SK-N-SH (cell line): Measurements from ENCODE around the gene DEPDC4. TPM values are rescaled to one million over a fixed set of nuclear protein-coding genes. Genes with fewer than 3 reads are reported as not detected.
"Not testable (repeated sequence)": the region's sequence is repeated elsewhere in the genome, so short reads cannot be mapped to it uniquely, and the experiment has no call there.

ENCODE experiments used
- CTCF ChIA-PET: fragments of 300-600, 350-600 bp; formaldehyde crosslinking; extraction: SDS; loops from one replicate; lab custom pipeline; 2021; lab: Yijun Ruan, JAX
- POLR2A ChIA-PET: fragments of 350-600 bp; sonication (Branson Sonifier 250); formaldehyde crosslinking; extraction: SDS; loops from one replicate; lab custom pipeline; 2020; ENCODE audit warnings: antibody characterized with exemption, inconsistent platforms; lab: Yijun Ruan, JAX
- DNase-seq: peaks from one replicate; pipeline ENCODE4 v3.0.0; 2012
- H2AFZ ChIP-seq: fragments of 200-600 bp; sonication (generic); 2 replicates; pipeline ENCODE4 v1.8.1; 2016; ENCODE audit warnings: antibody characterized with exemption, mild to moderate bottlenecking, low read depth
- H3F3A ChIP-seq: fragments of 200-600 bp; sonication (generic); replicated peaks from 2 replicates; pipeline ENCODE3; 2016; ENCODE audit warnings: antibody characterized with exemption, mild to moderate bottlenecking; ENCODE audit not compliant: insufficient read depth
- H3K27ac ChIP-seq, 2 experiments: fragments of 200-500 bp in 1 of 2; fragments of 200-600 bp in 1 of 2; sonication (Bioruptor generic) in 1 of 2; sonication (generic), shearing (Covaris generic) in 1 of 2; 2 replicates each; pipeline versions ENCODE4 v1.5.1 to v1.6.1; 2014 to 2016; ENCODE audit warnings: low read depth in 2 of 2, inconsistent platforms in 1 of 2, low read length in 1 of 2, mild to moderate bottlenecking in 1 of 2, mixed read lengths in 1 of 2
- H3K27me3 ChIP-seq: fragments of 200-600 bp; sonication (generic), shearing (Covaris generic); 2 replicates; pipeline ENCODE4 v1.6.1; 2016; ENCODE audit warnings: mixed run types; ENCODE audit not compliant: insufficient read depth
- H3K36me3 ChIP-seq, 2 experiments: fragments of 200-500 bp in 1 of 2; fragments of 200-600 bp in 1 of 2; sonication (Bioruptor generic) in 1 of 2; sonication (generic) in 1 of 2; replicated peaks in 1 of 2; 2 replicates each; pipeline versions ENCODE3 to v1.5.1; 2014 to 2016; ENCODE audit warnings: low read length in 1 of 2, mild to moderate bottlenecking in 1 of 2; ENCODE audit not compliant: insufficient read depth in 2 of 2, control insufficient read depth in 1 of 2
- H3K4me1 ChIP-seq, 2 experiments: fragments of 200-500 bp in 1 of 2; fragments of 200-600 bp in 1 of 2; sonication (Bioruptor generic) in 1 of 2; sonication (generic), shearing (Covaris generic) in 1 of 2; 2 replicates each; pipeline versions ENCODE4 v1.5.1 to v1.6.1; 2014 to 2016; ENCODE audit warnings: low read depth in 1 of 2, low read length in 1 of 2, mixed run types in 1 of 2; ENCODE audit not compliant: insufficient read depth in 2 of 2, control insufficient read depth in 1 of 2
- H3K4me2 ChIP-seq: fragments of 200-600 bp; sonication (generic), shearing (Covaris generic); 2 replicates; pipeline ENCODE4 v1.6.1; 2017; ENCODE audit warnings: mixed run types
- H3K4me3 ChIP-seq, 2 experiments: fragments of 200-500 bp in 1 of 2; fragments of 200-600 bp in 1 of 2; sonication (Bioruptor generic) in 1 of 2; sonication (generic), shearing (Covaris generic) in 1 of 2; 2 replicates each; pipeline versions ENCODE4 v1.5.1 to v1.8.1; 2014 to 2016; ENCODE audit warnings: low read depth in 2 of 2, inconsistent platforms in 1 of 2, low read length in 1 of 2, mild to moderate bottlenecking in 1 of 2, mixed read lengths in 1 of 2, moderate library complexity in 1 of 2
- H3K79me2 ChIP-seq: fragments of 200-600 bp; sonication (generic); 2 replicates; pipeline ENCODE4 v1.8.1; 2017; ENCODE audit warnings: mild to moderate bottlenecking; ENCODE audit not compliant: insufficient read depth
- H3K9ac ChIP-seq: fragments of 200-600 bp; sonication (generic); 2 replicates; pipeline ENCODE4 v1.6.1; 2017; ENCODE audit warnings: mixed run types
- H3K9me2 ChIP-seq: fragments of 200-600 bp; sonication (generic); 2 replicates; pipeline ENCODE4 v1.6.1; 2017; ENCODE audit warnings: mixed run types
- H3K9me3 ChIP-seq: fragments of 200-600 bp; sonication (generic); 2 replicates; pipeline ENCODE4 v1.6.1; 2017; ENCODE audit warnings: mixed run types, mild to moderate bottlenecking, moderate library complexity
- H4K20me1 ChIP-seq: fragments of 200-600 bp; sonication (generic); 2 replicates; pipeline ENCODE4 v1.6.1; 2017; ENCODE audit warnings: mild to moderate bottlenecking, mixed run types; ENCODE audit not compliant: insufficient read depth
- EP300 ChIP-seq, 2 experiments: IDR thresholded peaks; 2 replicates each; pipeline versions ENCODE4 v1.4.0 to v1.6.1; 2012; ENCODE audit warnings: borderline replicate concordance in 1 of 2, low read depth in 1 of 2, low read length in 1 of 2
- EZH2phosphoT487 ChIP-seq: fragments of 200-600 bp; sonication (generic); IDR thresholded peaks from 2 replicates; pipeline ENCODE4 v1.6.1; 2017; ENCODE audit warnings: low read depth, mixed run types, mild to moderate bottlenecking, antibody characterized with exemption, moderate library complexity, borderline replicate concordance
- MXI1 ChIP-seq: IDR thresholded peaks from 2 replicates; pipeline ENCODE4 v1.6.1; 2012; ENCODE audit warnings: mild to moderate bottlenecking, low read depth, low read length, improper control_type of control experiment
- RAD21 ChIP-seq: IDR thresholded peaks from 2 replicates; pipeline ENCODE4 v1.6.1; 2012; ENCODE audit warnings: mild to moderate bottlenecking, low read length
- RFX5 ChIP-seq: IDR thresholded peaks from 2 replicates; pipeline ENCODE4 v1.6.1; 2012; ENCODE audit warnings: mild to moderate bottlenecking, improper control_type of control experiment, low read length
- TAF1 ChIP-seq: IDR thresholded peaks from 2 replicates; pipeline ENCODE4 v1.6.1; 2012; ENCODE audit warnings: low read depth, mild to moderate bottlenecking, low read length, moderate library complexity, borderline replicate concordance
- WGBS: methylation state at CpG from one replicate; pipeline ENCODE4 v1.1.6; 2017; ENCODE audit warnings: low lambda C conversion rate; 5-methylcytosine and 5-hydroxymethylcytosine counted together
- polyA plus RNA-seq, 3 experiments: library from polyadenylated mRNA; depleted of rRNA; stranded (reverse); fragments of >200 nt; gene quantifications; 2 replicates each; pipeline ENCODE4 v1.2.3, GENCODE V29; 2012
- TF ChIP-seq, protein P1 (sequence below): fragments of 150-350 bp; IDR thresholded peaks from 2 replicates; pipeline ENCODE4 v1.6.1; 2016; ENCODE audit warnings: mild to moderate bottlenecking, low read depth, low read length
- TF ChIP-seq, protein P2 (sequence below): fragments of 150-350 bp; IDR thresholded peaks from 2 replicates; pipeline ENCODE4 v1.6.1; 2017; ENCODE audit warnings: antibody characterized with exemption, low read length, low read depth, borderline replicate concordance
- TF ChIP-seq, protein P3 (sequence below): fragments of 200-600 bp; sonication (generic); IDR thresholded peaks from 2 replicates; pipeline ENCODE4 v1.6.1; 2017; ENCODE audit warnings: antibody characterized with exemption, mild to moderate bottlenecking, moderate library complexity

Gene DEPDC4
- polyA plus RNA-seq, 1 of the 3 experiments (the other 2 are of a cell fraction) = 0.76 TPM

DNA sequence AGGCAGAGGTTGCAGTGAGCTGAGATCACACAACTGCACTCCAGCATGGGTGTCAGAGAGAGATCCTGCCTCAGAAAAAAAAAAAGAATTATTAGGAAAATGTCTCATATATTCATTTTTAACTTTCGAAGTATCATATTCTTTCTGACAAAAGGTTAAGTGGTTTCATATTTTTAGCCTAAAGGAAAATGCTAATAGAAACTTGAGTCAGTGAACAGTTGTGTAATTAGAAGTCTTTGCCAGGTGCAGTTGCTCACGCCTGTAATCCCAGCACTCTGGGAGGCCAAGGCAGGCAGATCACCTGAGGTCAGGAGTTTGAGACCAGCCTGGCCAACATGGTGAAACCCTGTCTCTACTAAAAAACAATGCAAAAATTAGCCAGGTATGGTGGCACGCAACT, 35.0 kb downstream of the DEPDC4 start:
- WGBS = 93% methylated on average over 3 of the region's 3 CpGs
- H3K79me2 ChIP-seq, H3K9me2 ChIP-seq, H3F3A ChIP-seq, H3K36me3 ChIP-seq, H3K4me2 ChIP-seq, H4K20me1 ChIP-seq, H3K9me3 ChIP-seq, H3K9ac ChIP-seq, DNase-seq, H3K27me3 ChIP-seq, H3K4me3 ChIP-seq, H3K27ac ChIP-seq, POLR2A ChIA-PET, H3K4me1 ChIP-seq, H2AFZ ChIP-seq: not testable (repeated sequence)
- CTCF ChIA-PET = interaction anchor here (4.9 kb wide), 1 partner anchor 323 kb away, joined by 52 read pairs; no protein-coding TSS in a partner anchor

DNA sequence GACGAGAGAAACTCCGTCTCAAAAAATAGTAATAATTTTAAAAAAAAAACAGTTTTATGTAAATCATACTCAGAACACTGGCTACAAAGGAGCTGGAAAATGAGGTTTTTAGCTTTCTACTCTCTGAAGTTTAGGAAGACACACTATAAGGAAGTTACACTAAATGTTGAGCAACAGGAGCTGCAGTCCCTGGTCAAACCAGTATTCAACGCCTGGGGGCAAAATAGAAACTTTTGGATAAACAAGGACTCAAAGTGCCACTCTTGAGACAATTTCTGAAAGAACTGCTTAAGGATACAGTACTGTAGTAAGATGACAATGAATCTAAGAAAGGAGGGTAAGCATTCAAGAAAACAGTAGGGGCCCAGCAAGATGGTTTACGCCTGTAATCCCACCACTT, 37.0 kb downstream of the DEPDC4 start:
- POLR2A ChIA-PET = no interaction called here
- Histone ChIP-seq H3K9me2 (no peaks in the 10 kb centered on the region), H3K4me3 (no peak overlapping the region)
- TF ChIP-seq, protein P1, sequence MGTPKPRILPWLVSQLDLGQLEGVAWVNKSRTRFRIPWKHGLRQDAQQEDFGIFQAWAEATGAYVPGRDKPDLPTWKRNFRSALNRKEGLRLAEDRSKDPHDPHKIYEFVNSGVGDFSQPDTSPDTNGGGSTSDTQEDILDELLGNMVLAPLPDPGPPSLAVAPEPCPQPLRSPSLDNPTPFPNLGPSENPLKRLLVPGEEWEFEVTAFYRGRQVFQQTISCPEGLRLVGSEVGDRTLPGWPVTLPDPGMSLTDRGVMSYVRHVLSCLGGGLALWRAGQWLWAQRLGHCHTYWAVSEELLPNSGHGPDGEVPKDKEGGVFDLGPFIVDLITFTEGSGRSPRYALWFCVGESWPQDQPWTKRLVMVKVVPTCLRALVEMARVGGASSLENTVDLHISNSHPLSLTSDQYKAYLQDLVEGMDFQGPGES = no peak
- TF ChIP-seq EP300 (IDR thresholded peaks at IDR 0.05; ENCODE audit: borderline replicate concordance in 1 of 2, low read depth in 1 of 2, low read length in 1 of 2) (no peak), RFX5 (no peak), EZH2phosphoT487 (no peak)
- TF ChIP-seq, protein P2, sequence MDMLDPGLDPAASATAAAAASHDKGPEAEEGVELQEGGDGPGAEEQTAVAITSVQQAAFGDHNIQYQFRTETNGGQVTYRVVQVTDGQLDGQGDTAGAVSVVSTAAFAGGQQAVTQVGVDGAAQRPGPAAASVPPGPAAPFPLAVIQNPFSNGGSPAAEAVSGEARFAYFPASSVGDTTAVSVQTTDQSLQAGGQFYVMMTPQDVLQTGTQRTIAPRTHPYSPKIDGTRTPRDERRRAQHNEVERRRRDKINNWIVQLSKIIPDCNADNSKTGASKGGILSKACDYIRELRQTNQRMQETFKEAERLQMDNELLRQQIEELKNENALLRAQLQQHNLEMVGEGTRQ = no peak
- TF ChIP-seq, all 33 proteins: peak for 0
- H3K36me3 ChIP-seq = peaks cover 7 to 19% of the 10 kb centered on the region in 2 experiments
- DNase-seq = no peak
- H3K4me2 ChIP-seq = no peak overlapping the region
- H3K27ac ChIP-seq = no peak overlapping the region
- H4K20me1 ChIP-seq = no peaks in the 10 kb centered on the region
- no peak overlapping the region for H3K9ac ChIP-seq
- H3K27me3 ChIP-seq = no peaks in the 10 kb centered on the region
- 92% methylated on average over 4 of the region's 4 CpGs for WGBS
- H3K79me2 ChIP-seq = no peaks in the 10 kb centered on the region
- peaks cover 4% of the 10 kb centered on the region for H3F3A ChIP-seq
- no peak overlapping the region for H2AFZ ChIP-seq
- H3K4me1 ChIP-seq = no peaks in the 10 kb centered on the region
- no peaks in the 10 kb centered on the region for H3K9me3 ChIP-seq
- CTCF ChIA-PET = interaction anchor here (0.5 to 2.1 kb wide), 3 partner anchors 154 to 325 kb away, joined by 3 to 7 read pairs (median 3); no protein-coding TSS in a partner anchor

DNA sequence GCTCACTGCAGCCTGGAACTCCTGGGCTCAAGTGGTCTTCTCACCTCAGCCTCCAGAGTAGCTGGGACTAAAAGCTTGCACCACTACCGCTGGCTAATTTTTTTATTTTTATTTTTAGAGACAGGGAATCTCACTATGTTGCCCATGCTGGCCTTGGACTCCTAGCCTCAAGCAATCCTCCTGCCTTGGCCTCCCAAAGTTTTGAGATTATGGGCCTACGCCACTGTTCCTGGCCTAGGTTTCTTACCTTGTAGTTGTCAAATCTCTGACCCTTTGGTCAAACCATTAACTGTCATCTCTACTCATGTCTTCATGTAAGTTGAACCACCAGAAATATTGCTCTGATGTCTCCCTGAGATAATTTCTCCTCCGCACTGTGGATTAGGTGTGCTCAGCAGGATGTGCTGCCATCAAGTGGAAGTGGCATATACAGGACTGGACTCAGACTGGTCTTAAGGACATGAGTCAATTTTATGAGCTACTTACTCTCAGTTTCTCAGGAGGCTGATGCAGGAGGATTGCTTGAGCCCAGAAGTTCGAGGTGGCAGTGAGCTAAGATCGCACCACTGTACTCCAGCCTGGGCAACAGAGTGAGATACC, 37.7 kb downstream of the DEPDC4 start:
- no peaks in the 10 kb centered on the region for H3K9me2 ChIP-seq
- H4K20me1 ChIP-seq = no peaks in the 10 kb centered on the region
- H3K36me3 ChIP-seq = peaks cover 8 to 22% of the 10 kb centered on the region in 2 experiments
- H3K9me3 ChIP-seq = no peaks in the 10 kb centered on the region
- no peak overlapping the region for H3K4me2 ChIP-seq
- POLR2A ChIA-PET = no interaction called here
- no peaks in the 10 kb centered on the region for H3K4me1 ChIP-seq
- H3K79me2 ChIP-seq = no peaks in the 10 kb centered on the region
- H3K9ac ChIP-seq = no peak overlapping the region
- CTCF ChIA-PET = interaction anchor here (0.5 to 2.1 kb wide), 2 partner anchors 153 to 326 kb away, joined by 3 to 7 read pairs; no protein-coding TSS in a partner anchor
- 99% methylated on average over 4 of the region's 5 CpGs for WGBS
- TF ChIP-seq MXI1 (no peak), TAF1 (no peak), RAD21 (peak; percentile 52)
- TF ChIP-seq, protein P3, sequence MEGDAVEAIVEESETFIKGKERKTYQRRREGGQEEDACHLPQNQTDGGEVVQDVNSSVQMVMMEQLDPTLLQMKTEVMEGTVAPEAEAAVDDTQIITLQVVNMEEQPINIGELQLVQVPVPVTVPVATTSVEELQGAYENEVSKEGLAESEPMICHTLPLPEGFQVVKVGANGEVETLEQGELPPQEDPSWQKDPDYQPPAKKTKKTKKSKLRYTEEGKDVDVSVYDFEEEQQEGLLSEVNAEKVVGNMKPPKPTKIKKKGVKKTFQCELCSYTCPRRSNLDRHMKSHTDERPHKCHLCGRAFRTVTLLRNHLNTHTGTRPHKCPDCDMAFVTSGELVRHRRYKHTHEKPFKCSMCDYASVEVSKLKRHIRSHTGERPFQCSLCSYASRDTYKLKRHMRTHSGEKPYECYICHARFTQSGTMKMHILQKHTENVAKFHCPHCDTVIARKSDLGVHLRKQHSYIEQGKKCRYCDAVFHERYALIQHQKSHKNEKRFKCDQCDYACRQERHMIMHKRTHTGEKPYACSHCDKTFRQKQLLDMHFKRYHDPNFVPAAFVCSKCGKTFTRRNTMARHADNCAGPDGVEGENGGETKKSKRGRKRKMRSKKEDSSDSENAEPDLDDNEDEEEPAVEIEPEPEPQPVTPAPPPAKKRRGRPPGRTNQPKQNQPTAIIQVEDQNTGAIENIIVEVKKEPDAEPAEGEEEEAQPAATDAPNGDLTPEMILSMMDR = peak; percentile 29
- TF ChIP-seq, protein P1 = no peak
- no peaks in the 10 kb centered on the region for H3K27me3 ChIP-seq
- no peak overlapping the region for H3K27ac ChIP-seq
- peaks cover 4% of the 10 kb centered on the region for H3F3A ChIP-seq
- H2AFZ ChIP-seq = no peak overlapping the region
- no peak for DNase-seq
- no peak overlapping the region for H3K4me3 ChIP-seq
